ENCODE results near the gene ANKRA2. TPM values are rescaled to one million over a fixed set of nuclear protein-coding genes. Genes with fewer than 3 reads are reported as not detected.

ANKRA2 gene
- total and polyA plus RNA-seq, 2 of the 4 experiments (the other 2 are of a cell fraction): 10.8 to 12.5 TPM

GRCh38 chr5:73612799-73613198 lies 47.4 kb upstream of the ANKRA2 start:
- intact Hi-C loops (cut with micrococcal nuclease): no loop called here
- no peak overlapping the region for H2BK5ac ChIP-seq (ENCODE audit: low read depth, low read length, poor library complexity, severe bottlenecking)

More at GRCh38 chr5:73612799-73613198, 47.4 kb upstream of the ANKRA2 start:
- no peak overlapping the region for H4K91ac ChIP-seq (ENCODE audit: insufficient read depth, low read depth, low read length)
- WGBS, 2 experiments (ENCODE audit: extremely low coverage in 2 of 2, insufficient read length in 1 of 2): 18% methylated on average over 2 of the region's 3 CpGs; no CpG with 5 or more reads in 1 of the 2 experiments
- 0 out of 2 replicates have a peak, but pooled peaks cover 4% of the 10 kb centered on the region for H3K9me1 ChIP-seq (ENCODE audit: insufficient read depth, low read length)
- H2BK120ac ChIP-seq (ENCODE audit: low read depth, low read length): no peak overlapping the region
- H3K36me3 ChIP-seq (ENCODE audit: control insufficient read depth, insufficient read depth, low read length): no peaks in the 10 kb centered on the region
- H2AFZ ChIP-seq (replicated peaks; ENCODE audit: low read length, poor library complexity): no peak overlapping the region
- H2AK5ac ChIP-seq (ENCODE audit: low read depth, low read length): no peak overlapping the region
- no peak overlapping the region for H2AK9ac ChIP-seq (replicated peaks; ENCODE audit: low read depth, low read length, poor library complexity)
- TF ChIP-seq POLR2A (IDR thresholded peaks at IDR 0.05; ENCODE audit: low read depth, low read length) (no peak), CHD1 (IDR thresholded peaks at IDR 0.05; ENCODE audit: low read depth, low read length) (no peak), MAZ (IDR thresholded peaks at IDR 0.05; ENCODE audit: borderline replicate concordance, low read depth, low read length) (no peak), CTCF (conservative IDR thresholded peaks at IDR 0.05; ENCODE audit: low read depth, low read length) (no peak), USF2 (IDR thresholded peaks at IDR 0.05; ENCODE audit: low read depth, low read length) (no peak), RAD21 (IDR thresholded peaks at IDR 0.05; ENCODE audit: low read length) (no peak), RFX5 (IDR thresholded peaks at IDR 0.05; ENCODE audit: low read depth, low read length) (no peak), CEBPB (IDR thresholded peaks at IDR 0.05; ENCODE audit: low read depth, low read length) (no peak), MXI1 (IDR thresholded peaks at IDR 0.05; ENCODE audit: borderline replicate concordance, low read depth, low read length) (no peak), MAFK (IDR thresholded peaks at IDR 0.05; ENCODE audit: low read depth, low read length) (no peak), RCOR1 (IDR thresholded peaks at IDR 0.05; ENCODE audit: insufficient replicate concordance, low read length) (no peak), NFE2L2 (IDR thresholded peaks at IDR 0.05; ENCODE audit: low read depth, low read length) (no peak), BHLHE40 (IDR thresholded peaks at IDR 0.05; ENCODE audit: low read depth, low read length) (no peak), FOS (IDR thresholded peaks at IDR 0.05; ENCODE audit: low read depth, low read length) (no peak), ELK1 (IDR thresholded peaks at IDR 0.05; ENCODE audit: borderline replicate concordance, low read depth, low read length) (no peak), SMC3 (IDR thresholded peaks at IDR 0.05; ENCODE audit: low read depth, low read length) (no peak)
- no peaks in the 10 kb centered on the region for H3K4me1 ChIP-seq (ENCODE audit: control insufficient read depth, insufficient read depth, low read length)
- H3K27ac ChIP-seq (ENCODE audit: insufficient read depth, low read length): no peak overlapping the region
- no peak overlapping the region for H3K18ac ChIP-seq (ENCODE audit: low read depth, low read length)
- ChIA-PET CTCF (no interaction called here), POLR2A (ENCODE audit: unreplicated experiment) (no interaction called here)
- H3K9me3 ChIP-seq (ENCODE audit: control insufficient read depth, insufficient read depth, low read length): no peaks in the 10 kb centered on the region
- H3K79me1 ChIP-seq (ENCODE audit: low read depth in 1 of 2, low read length in 2 of 2): no peaks in the 10 kb centered on the region
- no peak overlapping the region for H3K56ac ChIP-seq (ENCODE audit: extremely low read depth, insufficient read depth, low read length)
- no TSS peak for BruUV-seq (replicated peaks)
- H4K5ac ChIP-seq (ENCODE audit: low read depth, low read length): no peak overlapping the region
- no peak overlapping the region for H3K4me2 ChIP-seq (ENCODE audit: low read depth, low read length)
- H3K4ac ChIP-seq (ENCODE audit: low read depth, low read length): no peak overlapping the region
- H2BK15ac ChIP-seq (ENCODE audit: low read depth, low read length): no peak overlapping the region
- H3K14ac ChIP-seq (replicated peaks; ENCODE audit: low read depth, low read length): no peak overlapping the region
- DNase-seq: no peak
- H3K4me3 ChIP-seq (ENCODE audit: insufficient read depth, low read depth, low read length): no peak overlapping the region
- H4K8ac ChIP-seq (ENCODE audit: low read depth in 2 of 2, low read length in 2 of 2): no peak overlapping the region
- no peak for ATAC-seq (ENCODE audit: low read depth)
- no peak overlapping the region for H2BK20ac ChIP-seq (ENCODE audit: low read depth, low read length)
- H3K23ac ChIP-seq (ENCODE audit: low read depth, low read length): no peak overlapping the region
- no peaks in the 10 kb centered on the region for H4K20me1 ChIP-seq (ENCODE audit: insufficient read depth, low read length)
- no peaks in the 10 kb centered on the region for H3K27me3 ChIP-seq (ENCODE audit: control insufficient read depth, insufficient read depth, low read length)
- in situ Hi-C loops (cut with MboI; ENCODE audit: low sequenced_read_pairs): no loop called here
- H3K9ac ChIP-seq (ENCODE audit: low read depth, low read length): no peak overlapping the region
- dilution Hi-C loops (cut with HindIII; ENCODE audit: low sequenced_read_pairs, unreplicated experiment): no loop called here
